HFF-Myc (cell line): ENCODE results near the gene FER.
"Not testable (repeated sequence)": the region's sequence is repeated elsewhere in the genome, so short reads cannot be mapped to it uniquely, and the experiment has no call there.

Source experiments
- DNase-seq: peaks from one replicate; pipeline ENCODE4 v3.0.0-alpha.2; 2011; ENCODE audit warnings: low read depth; ENCODE audit errors: extremely low read depth
- H3K4me3 ChIP-seq: replicated peaks from 2 replicates; pipeline ENCODE4 v1.5.1; 2011; ENCODE audit warnings: low read depth, mild to moderate bottlenecking, control low read depth, low read length
- CTCF ChIP-seq: IDR thresholded peaks from 2 replicates; pipeline ENCODE4 v1.5.1; 2012; ENCODE audit warnings: mild to moderate bottlenecking, low read depth, low read length, control low read depth; ENCODE audit errors: missing control alignments

FER gene

GRCh38 chr5:109003928-109004327, 256.2 kb downstream of the FER start:
- H3K4me3 ChIP-seq: no peak overlapping the region
- no peak for DNase-seq
- TF ChIP-seq CTCF: no peak

- no peak overlapping the region for H3K4me3 ChIP-seq
- no peak for DNase-seq
- TF ChIP-seq CTCF: no peak
Observed at GRCh38 chr5:109005297-109006009, 257.8 kb downstream of the FER start.

- no peak for DNase-seq
- H3K4me3 ChIP-seq: no peak overlapping the region
- TF ChIP-seq CTCF: no peak
Observed at GRCh38 chr5:109006129-109006528, 258.4 kb downstream of the FER start.

- TF ChIP-seq CTCF: no peak
- H3K4me3 ChIP-seq: no peak overlapping the region
- no peak for DNase-seq
Observed at GRCh38 chr5:109016300-109016699, 268.6 kb downstream of the FER start.

GRCh38 chr5:109022056-109022455, 274.4 kb downstream of the FER start:
- no peak for DNase-seq
- TF ChIP-seq CTCF: no peak

GRCh38 chr5:109025729-109026128, 278.0 kb downstream of the FER start:
- not testable (repeated sequence) for H3K4me3 ChIP-seq, DNase-seq

More at GRCh38 chr5:109022056-109022455, 274.4 kb downstream of the FER start:
- no peak overlapping the region for H3K4me3 ChIP-seq

- no peak for TF ChIP-seq CTCF
- H3K4me3 ChIP-seq: no peak overlapping the region
- no peak for DNase-seq
Observed at GRCh38 chr5:109027983-109028607, 280.4 kb downstream of the FER start.
